HepG2 (cell line): ENCODE measurements around the gene VPS52. TPM values are rescaled to one million over a fixed set of nuclear protein-coding genes. Genes with fewer than 3 reads are reported as not detected.

Source experiments
- ATAC-seq: fragments of 200-7000 bp; cut with Tn5 transposase; 3 replicates; pipeline ENCODE4 v1.9.1; 2020; ENCODE audit warnings: mild to moderate bottlenecking, moderate library complexity
- BruUV-seq: library from RNA; stranded (reverse); fragments of 400-500 nt; replicated peaks from 2 replicates; lab custom pipeline; 2021; lab: Mats Ljungman, UMichigan
- CTCF ChIA-PET: fragments of 300-600 bp; formaldehyde crosslinking; extraction: SDS; loops from one replicate; lab custom pipeline; 2021; ENCODE audit warnings: low total read pairs, inconsistent platforms, low intra/inter-chr PET ratio; lab: Yijun Ruan, JAX
- POLR2A ChIA-PET: fragments of 350-600 bp; sonication (Branson Sonifier 250); formaldehyde crosslinking; loops from one replicate; lab custom pipeline; 2020; ENCODE audit warnings: antibody characterized with exemption, inconsistent platforms; lab: Yijun Ruan, JAX
- DNase-seq: peaks from one replicate; pipeline ENCODE4 v3.0.0-alpha.2; 2015; ENCODE audit warnings: low spot score
- FAIRE-seq: peaks from 3 replicates; lab custom pipeline; 2011; peaks lifted over from hg19 to GRCh38; lab: Jason Lieb, UNC
- H2AFZ ChIP-seq: one replicate; pipeline ENCODE4 v1.6.1; 2011; ENCODE audit warnings: low read length, inconsistent platforms
- H3K27ac ChIP-seq: fragments of 300-600 bp; 3 replicates; pipeline ENCODE4 v1.8.0; 2011; ENCODE audit warnings: mixed run types, mild to moderate bottlenecking, mixed read lengths, low read length, inconsistent platforms; ENCODE audit not compliant: insufficient read depth; ENCODE audit errors: extremely low read length
- H3K27me3 ChIP-seq, 2 experiments: fragments of 200-600 bp in 1 of 2; 2 replicates in 1 of 2; 3 replicates in 1 of 2; pipeline versions ENCODE4 v1.6.0 to v1.8.0; 2011; ENCODE audit warnings: low read length in 2 of 2, mild to moderate bottlenecking in 2 of 2, moderate library complexity in 2 of 2, inconsistent platforms in 1 of 2; ENCODE audit not compliant: insufficient read depth in 2 of 2, control insufficient read depth in 1 of 2
- H3K36me3 ChIP-seq, 2 experiments: fragments of 200-600 bp in 1 of 2; replicated peaks in 1 of 2; 2 replicates in 1 of 2; 3 replicates in 1 of 2; pipeline versions ENCODE4 v1.5.1 to v1.8.0; 2011; ENCODE audit warnings: low read length in 2 of 2, inconsistent platforms in 1 of 2; ENCODE audit not compliant: insufficient read depth in 2 of 2, control insufficient read depth in 1 of 2
- H3K4me1 ChIP-seq: 2 replicates; pipeline ENCODE4 v1.5.1; 2012; ENCODE audit warnings: low read length, inconsistent platforms; ENCODE audit not compliant: insufficient read depth
- H3K4me2 ChIP-seq: 2 replicates; pipeline ENCODE4 v1.6.0; 2011; ENCODE audit warnings: low read depth, low read length, inconsistent platforms
- H3K4me3 ChIP-seq, 3 experiments: fragments of 200-600 bp in 1 of 3; sonication (generic), shearing (Covaris generic) in 1 of 3; replicated peaks in 1 of 3; 2 replicates each; pipeline ENCODE4 v1.5.1; 2011 to 2016; ENCODE audit warnings: low read length in 3 of 3, inconsistent platforms in 2 of 3, low read depth in 2 of 3, mild to moderate bottlenecking in 2 of 3, control low read depth in 1 of 3, mixed read lengths in 1 of 3; ENCODE audit not compliant: insufficient read depth in 1 of 3
- H3K79me2 ChIP-seq: one replicate; pipeline ENCODE4 v1.6.1; 2011; ENCODE audit warnings: low read length, inconsistent platforms; ENCODE audit not compliant: insufficient read depth
- H3K9ac ChIP-seq: 2 replicates; pipeline ENCODE4 v1.6.0; 2011; ENCODE audit warnings: mild to moderate bottlenecking, low read depth, low read length, inconsistent platforms; ENCODE audit not compliant: insufficient read depth
- H3K9me3 ChIP-seq: 2 replicates; pipeline ENCODE4 v1.5.1; 2012; ENCODE audit warnings: mild to moderate bottlenecking, low read length
- H4K20me1 ChIP-seq: 2 replicates; pipeline ENCODE4 v1.6.0; 2011; ENCODE audit warnings: inconsistent platforms, mild to moderate bottlenecking, low read length, moderate library complexity; ENCODE audit not compliant: insufficient read depth
- AGO2 ChIP-seq: fragments of 200-400 bp; formaldehyde crosslinking; optimal IDR thresholded peaks from 2 replicates; pipeline ENCODE3; 2017; ENCODE audit warnings: mild to moderate bottlenecking, low read depth, low read length, moderate library complexity
- BCL6 ChIP-seq: IDR thresholded peaks from 2 replicates; pipeline ENCODE4 v1.6.1; 2016; ENCODE audit warnings: missing genetic modification reagents, missing compliant biosample characterization
- CREB1 ChIP-seq, 2 experiments: fragments of 450-650 bp in 1 of 2; IDR thresholded peaks; 2 replicates each; pipeline ENCODE4 v1.6.1; 2016 to 2017; ENCODE audit warnings: control low read depth in 1 of 2, mild to moderate bottlenecking in 1 of 2, missing compliant biosample characterization in 1 of 2, missing genetic modification characterization in 1 of 2
- GATAD2A ChIP-seq: IDR thresholded peaks from 2 replicates; pipeline ENCODE4 v1.6.1; 2016
- HHEX ChIP-seq: IDR thresholded peaks from 2 replicates; pipeline ENCODE4 v1.6.1; 2016; ENCODE audit warnings: control low read depth
- HOXA7 ChIP-seq: sonication (generic); formaldehyde crosslinking; IDR thresholded peaks from 2 replicates; pipeline ENCODE4 v1.8.1; 2022; ENCODE audit warnings: mild to moderate bottlenecking, missing genetic modification reagents, moderate library complexity
- KDM5B ChIP-seq: sonication (generic); formaldehyde crosslinking; IDR thresholded peaks from 2 replicates; pipeline ENCODE4 v1.4.0; 2020; ENCODE audit warnings: missing genetic modification reagents, mild to moderate bottlenecking, borderline replicate concordance
- ZNF703 ChIP-seq: sonication (generic); formaldehyde crosslinking; IDR thresholded peaks from 2 replicates; pipeline ENCODE4 v1.5.1; 2020; ENCODE audit warnings: missing genetic modification reagents, mild to moderate bottlenecking, moderate library complexity, borderline replicate concordance
- ZNF788 ChIP-seq: sonication (generic); formaldehyde crosslinking; IDR thresholded peaks from 2 replicates; pipeline ENCODE4 v1.5.0; 2020; ENCODE audit warnings: mild to moderate bottlenecking, missing genetic modification reagents, borderline replicate concordance
- ZNF839 ChIP-seq: sonication (generic); formaldehyde crosslinking; IDR thresholded peaks from 2 replicates; pipeline ENCODE4 v1.4.0; 2020; ENCODE audit warnings: missing genetic modification reagents, mild to moderate bottlenecking, borderline replicate concordance
- WGBS: methylation state at CpG from one replicate; pipeline ENCODE4 v1.1.6; 2017; ENCODE audit warnings: low lambda C conversion rate; 5-methylcytosine and 5-hydroxymethylcytosine counted together
- in situ Hi-C: cut with HindIII; loops from 2 replicates; pipeline ENCODE4 v1.10.0; 2017; ENCODE audit warnings: low pct_unique_long_range_greater_than_20kb; ENCODE audit not compliant: extremely low pct_ligation_motif_present
- intact Hi-C: fragments of 100-400 bp; cut with micrococcal nuclease; formaldehyde crosslinking; loops from one replicate; pipeline ENCODE4 v1.10.0; 2022; ENCODE audit not compliant: unreplicated experiment
- polyA plus RNA-seq, 8 experiments: library from polyadenylated mRNA; depleted of rRNA in 3 of 8; stranded (reverse) in 7 of 8; unstranded in 1 of 8; fragments of >200 nt; fragmentation: Illumina TruSeq in 4 of 8; extraction: Trizol in 4 of 8; gene quantifications; 2 replicates each; pipeline versions ENCODE4 v1.2.1 to v1.2.3, GENCODE V29; 2011 to 2016; ENCODE audit warnings: low read depth in 4 of 8, missing spikeins in 1 of 8, mixed read lengths in 1 of 8; ENCODE audit not compliant: insufficient read depth in 1 of 8
- total RNA-seq, 5 experiments: library from RNA; depleted of rRNA; stranded (reverse); fragments of >200 nt; fragmentation: Illumina TruSeq; extraction: Trizol; gene quantifications; 2 replicates each; pipeline ENCODE4 v1.2.3, GENCODE V29; 2016; ENCODE audit warnings: low read depth in 1 of 5
- TF ChIP-seq, protein P1 (sequence below): sonication (generic); formaldehyde crosslinking; IDR thresholded peaks from 2 replicates; pipeline ENCODE4 v1.8.1; 2023; ENCODE audit warnings: missing genetic modification reagents, mild to moderate bottlenecking, borderline replicate concordance
- TF ChIP-seq, protein P2 (sequence below): sonication (generic); formaldehyde crosslinking; IDR thresholded peaks from 2 replicates; pipeline ENCODE4 v1.9.0; 2021; ENCODE audit warnings: missing genetic modification reagents, borderline replicate concordance

VPS52 gene
- total and polyA plus RNA-seq, 2 of the 13 experiments (the other 11 are each of a cell fraction or from before 2014, with no cell fraction given): 48.9 to 85.5 TPM

DNA sequence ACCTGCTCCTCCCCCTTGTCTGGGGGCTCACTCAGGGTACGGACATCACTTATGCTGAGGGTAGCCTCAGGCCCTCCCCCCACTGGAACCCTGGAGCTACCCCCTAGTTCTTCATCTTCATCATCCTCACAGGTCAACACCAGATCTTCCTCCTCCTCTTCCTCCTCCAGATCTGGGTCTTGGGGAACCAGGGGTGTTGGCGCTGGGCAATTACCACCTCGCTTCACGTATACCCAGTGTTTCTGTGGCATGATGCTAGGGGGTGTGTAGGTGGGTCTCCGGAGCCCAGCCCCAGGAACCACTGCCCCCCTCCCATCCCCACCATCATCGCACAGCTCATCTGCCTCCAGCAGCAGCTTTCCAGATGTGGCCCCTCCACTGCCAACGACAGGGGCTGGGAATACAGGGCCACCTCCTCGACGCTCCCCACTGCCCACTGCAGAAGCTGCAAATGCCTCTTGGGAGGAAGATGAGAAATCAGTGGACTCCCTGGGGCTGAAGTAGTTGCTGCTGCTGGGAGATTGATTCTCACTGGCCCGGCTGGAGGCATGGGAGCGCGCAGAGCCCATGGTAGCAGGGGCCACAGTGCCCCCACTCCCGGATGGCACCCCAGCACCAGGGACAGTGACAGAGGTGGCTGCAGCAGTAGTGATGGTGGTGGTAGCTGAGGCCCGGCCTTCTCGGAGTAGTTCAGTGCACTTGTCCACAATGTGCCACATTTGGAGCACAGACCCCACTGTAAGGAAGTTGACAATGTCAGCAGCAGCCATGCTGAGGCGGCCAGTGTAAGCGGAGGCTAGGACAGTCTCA lies 44.3 kb upstream of the VPS52 start:
- TF ChIP-seq AGO2: peak; percentile 36
- no peak for TF ChIP-seq CREB1 (IDR thresholded peaks at IDR 0.05)
- no peak for TF ChIP-seq CREB1 (CRISPR knock-in tag; IDR thresholded peaks at IDR 0.05)
- no peak for TF ChIP-seq KDM5B (CRISPR knock-in tag)
- H3K27me3 ChIP-seq: no peaks in the 10 kb centered on the region; a peak in 1 of 5 replicates
- H3K4me2 ChIP-seq: no peak overlapping the region
- POLR2A ChIA-PET: interaction anchor here (2.3 to 3.3 kb wide), 2 partner anchors 27 to 117 kb away, joined by 10 to 26 read pairs; partner anchors contain the start of genes PFDN6 and WDR46
- DNase-seq (no peak), FAIRE-seq (no peak), ATAC-seq (no peak)
- H3K36me3 ChIP-seq: peaks cover 5 to 26% of the 10 kb centered on the region in 2 experiments
- H3K9me3 ChIP-seq: no peaks in the 10 kb centered on the region
- 93% methylated on average over 15 of the region's 17 CpGs for WGBS
- intact Hi-C loops: no loop called here
- peaks cover 27% of the 10 kb centered on the region for H3K79me2 ChIP-seq
- H3K4me1 ChIP-seq: peaks cover 53% of the 10 kb centered on the region
- no TSS peak for BruUV-seq
- H3K27ac ChIP-seq: peak overlapping the region; percentile 41
- H3K9ac ChIP-seq: no peak overlapping the region
- H2AFZ ChIP-seq: no peak overlapping the region
- H4K20me1 ChIP-seq: peaks cover 3% of the 10 kb centered on the region; the same call in 1 of the 2 replicates
- no peak overlapping the region for H3K4me3 ChIP-seq
- CTCF ChIA-PET: no interaction called here
- in situ Hi-C loops: no loop called here

DNA sequence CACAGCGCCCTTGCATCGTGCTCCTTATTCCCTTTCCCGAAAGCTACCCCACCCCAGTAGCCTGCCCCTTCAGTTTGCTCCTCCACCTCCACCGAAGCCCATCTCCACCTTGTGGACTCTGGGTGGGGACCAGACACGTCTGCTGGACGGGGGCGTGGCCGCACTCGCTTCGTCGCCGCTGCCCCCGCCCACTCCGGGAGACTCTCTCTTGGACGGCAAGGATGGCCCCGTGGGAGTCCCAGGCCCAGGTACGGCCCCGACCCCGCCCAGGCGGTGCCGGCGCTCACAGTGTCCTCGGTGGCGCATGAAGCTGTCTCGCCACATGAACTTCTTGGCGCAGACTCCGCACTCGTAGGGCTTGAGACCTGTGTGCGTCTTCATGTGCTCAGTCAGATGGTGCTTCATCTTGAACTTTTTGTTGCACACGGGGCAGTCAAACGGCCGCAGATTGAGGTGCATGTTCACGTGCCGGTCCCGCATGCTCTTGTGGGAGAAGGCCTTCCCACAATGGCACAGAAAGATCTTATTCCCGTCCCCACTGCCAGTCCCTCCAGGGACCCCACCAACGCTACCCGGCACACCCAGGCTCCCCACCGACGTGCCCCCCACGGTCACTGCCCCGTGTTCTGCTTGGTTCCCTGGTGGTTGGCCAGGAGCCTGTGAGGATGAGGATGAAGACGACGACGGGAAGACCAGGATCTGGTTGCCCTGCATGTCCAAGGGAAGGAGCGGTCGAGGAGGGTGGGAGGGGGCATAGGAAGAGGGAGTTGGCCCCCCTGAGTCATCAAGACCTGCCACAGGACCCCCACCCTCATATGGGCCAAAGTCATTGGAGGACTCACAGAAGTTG lies 43.5 kb upstream of the VPS52 start:
- ATAC-seq (no peak), DNase-seq (no peak), FAIRE-seq (no peak)
- H3K79me2 ChIP-seq: peaks cover 20% of the 10 kb centered on the region
- no peaks in the 10 kb centered on the region for H3K9me3 ChIP-seq
- H3K9ac ChIP-seq: no peak overlapping the region
- no TSS peak for BruUV-seq
- POLR2A ChIA-PET: no interaction called here
- H3K4me2 ChIP-seq: 0 out of 2 replicates have a peak overlapping the region, but pooled peaks have one; percentile 94
- CTCF ChIA-PET: no interaction called here
- no peak overlapping the region for H2AFZ ChIP-seq
- H3K36me3 ChIP-seq: peaks cover 5 to 17% of the 10 kb centered on the region in 2 experiments
- WGBS: 92% methylated on average over 47 of the region's 47 CpGs
- no peaks in the 10 kb centered on the region; a peak in 1 of 5 replicates for H3K27me3 ChIP-seq
- peaks cover 3% of the 10 kb centered on the region; the same call in 1 of the 2 replicates for H4K20me1 ChIP-seq
- H3K4me3 ChIP-seq: peak overlapping the region in 1 of 3 experiments; percentile 98; a peak in 2 of 6 replicates
- in situ Hi-C loops (no loop called here), intact Hi-C loops (loop anchor here (5.0 kb wide), 1 partner anchor 43 kb away; the partner anchor contains the start of genes RPS18 and VPS52)
- peaks cover 44% of the 10 kb centered on the region for H3K4me1 ChIP-seq
- H3K27ac ChIP-seq: peak overlapping the region; percentile 83
- TF ChIP-seq ZNF788 (no peak), HHEX (CRISPR knock-in tag) (no peak), BCL6 (CRISPR knock-in tag) (no peak), ZNF839 (CRISPR knock-in tag) (no peak), ZNF703 (CRISPR knock-in tag) (no peak), HOXA7 (CRISPR knock-in tag) (no peak), GATAD2A (CRISPR knock-in tag) (no peak)
- TF ChIP-seq, protein P1, sequence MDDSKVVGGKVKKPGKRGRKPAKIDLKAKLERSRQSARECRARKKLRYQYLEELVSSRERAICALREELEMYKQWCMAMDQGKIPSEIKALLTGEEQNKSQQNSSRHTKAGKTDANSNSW: no peak
- TF ChIP-seq, protein P2, sequence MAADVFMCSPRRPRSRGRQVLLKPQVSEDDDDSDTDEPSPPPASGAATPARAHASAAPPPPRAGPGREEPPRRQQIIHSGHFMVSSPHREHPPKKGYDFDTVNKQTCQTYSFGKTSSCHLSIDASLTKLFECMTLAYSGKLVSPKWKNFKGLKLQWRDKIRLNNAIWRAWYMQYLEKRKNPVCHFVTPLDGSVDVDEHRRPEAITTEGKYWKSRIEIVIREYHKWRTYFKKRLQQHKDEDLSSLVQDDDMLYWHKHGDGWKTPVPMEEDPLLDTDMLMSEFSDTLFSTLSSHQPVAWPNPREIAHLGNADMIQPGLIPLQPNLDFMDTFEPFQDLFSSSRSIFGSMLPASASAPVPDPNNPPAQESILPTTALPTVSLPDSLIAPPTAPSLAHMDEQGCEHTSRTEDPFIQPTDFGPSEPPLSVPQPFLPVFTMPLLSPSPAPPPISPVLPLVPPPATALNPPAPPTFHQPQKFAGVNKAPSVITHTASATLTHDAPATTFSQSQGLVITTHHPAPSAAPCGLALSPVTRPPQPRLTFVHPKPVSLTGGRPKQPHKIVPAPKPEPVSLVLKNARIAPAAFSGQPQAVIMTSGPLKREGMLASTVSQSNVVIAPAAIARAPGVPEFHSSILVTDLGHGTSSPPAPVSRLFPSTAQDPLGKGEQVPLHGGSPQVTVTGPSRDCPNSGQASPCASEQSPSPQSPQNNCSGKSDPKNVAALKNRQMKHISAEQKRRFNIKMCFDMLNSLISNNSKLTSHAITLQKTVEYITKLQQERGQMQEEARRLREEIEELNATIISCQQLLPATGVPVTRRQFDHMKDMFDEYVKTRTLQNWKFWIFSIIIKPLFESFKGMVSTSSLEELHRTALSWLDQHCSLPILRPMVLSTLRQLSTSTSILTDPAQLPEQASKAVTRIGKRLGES (CRISPR knock-in tag): no peak
